Activated T-cell treated with anti-CD3 and anti-CD28 coated beads for 4 hours (primary cell): ENCODE data around the gene NDUFAF8.

ENCODE experiments used
- DNase-seq: peaks from one replicate; pipeline ENCODE4 v3.0.0-alpha.2; 2020

The NDUFAF8 gene

DNA sequence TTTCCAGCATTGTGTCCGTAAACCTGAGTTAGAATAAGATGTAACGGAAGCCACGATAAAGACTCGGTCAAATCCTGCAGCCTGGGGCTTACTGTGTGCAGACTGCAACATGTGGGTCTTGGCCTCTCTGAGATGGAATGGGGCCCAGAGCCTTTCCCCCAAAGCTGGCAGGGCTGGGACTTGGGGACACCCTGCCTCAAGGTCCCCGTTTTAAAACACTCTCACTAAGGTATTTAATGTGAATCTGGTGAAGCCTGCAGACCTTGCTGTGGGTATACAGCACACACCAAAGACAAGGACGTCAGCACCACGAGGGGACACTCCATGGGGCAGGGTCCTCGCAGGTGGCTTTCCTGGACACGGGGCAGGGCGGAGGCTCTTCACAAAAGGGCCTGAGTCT lies 2.1 kb downstream of the NDUFAF8 start:
- no peak for DNase-seq

DNA sequence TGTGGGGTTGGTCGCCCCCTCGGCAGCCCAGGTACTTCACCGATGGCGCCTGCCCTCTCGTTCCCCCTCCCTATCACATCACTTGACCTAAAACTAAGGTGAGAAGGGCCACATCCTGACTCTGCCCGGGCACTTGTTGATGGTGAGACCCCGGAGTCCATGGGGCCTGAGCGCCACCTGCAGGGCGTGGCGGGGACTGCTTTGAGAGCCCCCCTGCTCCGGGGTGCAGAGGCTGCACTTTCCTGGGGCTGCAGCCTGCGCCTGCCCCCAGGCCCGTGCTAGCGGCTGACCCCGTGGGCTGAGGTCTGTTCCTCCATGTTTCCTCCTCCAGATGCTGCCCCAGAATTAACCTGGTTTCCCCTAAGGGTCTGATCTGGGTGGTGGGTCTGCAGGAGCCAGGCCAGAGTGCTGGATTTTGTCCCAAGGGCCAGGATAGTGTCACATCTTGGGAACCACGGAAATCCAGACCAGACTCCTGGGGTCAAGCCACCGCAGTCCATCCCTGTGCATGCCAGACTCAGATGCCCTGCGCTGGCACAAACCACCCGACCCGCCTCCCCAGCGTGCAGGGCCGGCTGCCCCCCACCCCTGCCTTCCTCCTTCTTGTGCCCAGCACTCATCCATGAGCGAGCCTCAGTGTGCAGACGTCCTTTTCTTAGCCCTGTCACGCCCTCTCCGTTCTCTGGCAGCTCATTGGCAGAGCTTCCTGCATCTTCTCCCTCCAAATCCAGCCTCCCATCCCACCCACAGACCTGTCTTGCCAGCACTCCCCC lies 2.7 kb downstream of the NDUFAF8 start:
- DNase-seq, result peak; percentile 51

DNA sequence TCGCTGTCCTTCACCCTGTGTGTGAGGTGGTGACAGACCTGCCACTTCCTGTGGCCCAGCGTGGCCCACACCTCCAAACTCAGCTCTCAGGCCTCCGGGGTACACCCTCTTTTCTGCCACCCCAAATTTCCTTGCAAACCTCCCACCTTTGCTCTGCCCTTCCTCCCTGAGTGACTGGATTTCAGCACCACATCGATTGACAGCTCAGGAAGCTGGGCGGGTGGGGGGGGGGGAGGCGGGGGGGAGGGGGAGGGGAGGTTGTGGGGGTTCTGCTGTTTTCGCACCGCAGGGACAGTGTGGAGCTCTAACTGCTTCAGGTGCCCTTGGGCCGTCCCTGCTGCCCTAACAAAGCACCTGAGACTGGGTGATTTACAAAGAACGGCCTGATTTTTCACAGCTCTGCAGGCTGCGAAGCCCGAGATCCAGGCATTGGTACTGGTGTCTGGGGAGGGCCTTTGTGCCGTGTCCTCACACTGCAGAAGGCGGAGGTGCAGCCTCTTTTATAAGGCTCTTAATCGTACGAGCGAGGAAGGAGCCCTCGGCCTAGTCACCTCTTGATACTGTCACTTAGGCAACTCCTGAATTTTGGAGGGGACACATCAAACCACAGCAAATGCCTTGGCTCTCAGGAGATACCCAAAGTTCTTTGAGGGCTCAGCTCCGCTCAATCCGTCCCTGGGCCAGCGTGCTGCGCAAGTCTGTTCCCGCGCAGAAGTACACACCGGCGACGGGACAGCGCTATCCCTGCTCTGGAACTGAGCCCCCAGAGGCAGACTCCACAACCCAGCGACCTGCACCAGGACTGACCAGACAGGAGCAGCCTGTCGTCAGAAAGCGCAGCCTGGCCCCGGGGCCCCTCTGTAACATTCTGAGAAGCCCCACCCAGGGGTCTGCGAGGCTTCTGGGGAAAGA lies 3.6 kb downstream of the NDUFAF8 start:
- DNase-seq, result no peak

DNA sequence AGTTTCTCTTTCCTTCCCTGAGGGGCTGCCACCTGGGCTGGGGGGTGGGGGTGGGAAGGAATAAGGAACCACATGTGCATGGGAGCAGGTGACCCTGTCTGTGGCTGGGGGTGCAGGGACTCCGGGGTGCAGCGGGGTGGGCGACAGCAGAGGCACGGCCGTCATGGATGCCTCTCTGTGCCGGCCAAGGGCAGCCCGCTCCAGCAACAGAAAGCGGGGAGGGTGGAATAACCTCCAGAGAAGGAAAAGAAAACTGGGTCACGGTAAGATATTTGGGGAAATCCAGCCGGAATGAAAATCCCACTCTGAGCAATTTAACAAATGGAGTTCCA lies 4.2 kb downstream of the NDUFAF8 start:
- no peak for DNase-seq

GRCh38 chr17:81244358-81245023 lies 5.4 kb downstream of the NDUFAF8 start:
- no peak for DNase-seq

- DNase-seq, result no peak
Measured at GRCh38 chr17:81245024-81245664, 6.0 kb downstream of the NDUFAF8 start.

DNA sequence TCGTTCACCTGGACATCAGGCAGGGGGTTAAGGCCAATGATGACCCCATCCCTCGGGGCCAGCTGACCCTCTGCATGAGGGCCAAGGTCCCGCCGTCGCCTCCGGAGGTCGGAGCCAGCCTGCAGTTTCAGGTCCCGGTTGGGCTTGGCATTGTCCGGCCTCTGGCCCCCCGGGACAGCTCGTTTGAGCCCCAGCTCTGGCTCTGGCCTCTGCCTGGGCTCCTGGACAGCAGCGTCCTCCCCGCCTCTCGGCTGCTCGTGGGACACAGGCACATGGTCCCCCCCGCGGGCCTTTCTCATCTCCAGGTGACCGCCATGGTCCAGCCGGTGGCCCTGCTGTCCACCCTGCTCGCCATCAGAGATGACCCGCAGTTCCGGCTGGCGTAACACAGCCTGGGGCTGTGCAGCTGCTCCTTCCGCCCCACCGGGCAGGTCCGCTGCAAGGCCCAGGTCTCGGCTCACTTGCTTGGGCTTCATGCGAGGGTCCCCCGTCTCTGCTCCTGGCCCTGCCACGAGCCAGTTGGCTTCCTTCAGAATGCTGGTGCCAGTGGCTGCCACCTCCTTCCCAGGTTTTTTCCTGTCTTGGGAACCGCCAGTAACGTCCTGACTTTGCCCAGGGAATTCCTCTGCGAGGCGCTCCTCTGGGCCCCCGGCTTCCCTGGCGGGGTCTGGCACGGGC lies 6.7 kb downstream of the NDUFAF8 start:
- no peak for DNase-seq

- DNase-seq, result no peak
Measured at GRCh38 chr17:81246343-81246670, 7.2 kb downstream of the NDUFAF8 start.

DNA sequence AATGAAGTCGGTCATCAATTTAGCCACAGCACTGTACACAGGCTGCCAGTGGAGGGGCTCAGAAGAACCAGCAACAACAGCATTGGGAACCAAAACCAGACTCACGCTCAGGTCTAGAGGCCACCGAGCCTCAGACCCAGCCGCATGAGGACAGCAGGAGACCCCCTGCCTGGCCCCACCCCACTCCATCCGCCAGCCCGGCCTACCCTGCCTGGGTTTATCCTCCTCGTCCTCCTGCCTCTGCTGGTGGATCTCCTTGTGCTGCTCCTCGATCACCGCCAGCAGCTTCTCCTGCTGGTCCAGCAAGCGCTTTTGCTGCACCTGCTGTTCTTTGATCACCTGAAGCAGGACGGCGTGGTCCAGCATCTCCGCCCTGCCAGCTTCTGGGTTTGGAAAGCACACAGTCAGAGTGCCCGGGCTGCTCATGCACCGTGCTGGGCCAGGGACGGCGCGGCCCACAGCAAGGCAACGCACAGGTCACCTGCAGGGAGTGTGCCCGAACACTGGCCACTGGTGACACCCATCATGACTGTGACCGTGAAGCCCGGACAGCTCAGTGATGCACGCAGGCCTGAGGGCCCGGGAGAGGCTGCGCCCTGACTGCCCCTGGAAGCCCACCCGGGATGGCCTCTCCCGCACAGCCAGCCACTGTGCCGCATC lies 7.7 kb downstream of the NDUFAF8 start:
- no peak for DNase-seq

DNA sequence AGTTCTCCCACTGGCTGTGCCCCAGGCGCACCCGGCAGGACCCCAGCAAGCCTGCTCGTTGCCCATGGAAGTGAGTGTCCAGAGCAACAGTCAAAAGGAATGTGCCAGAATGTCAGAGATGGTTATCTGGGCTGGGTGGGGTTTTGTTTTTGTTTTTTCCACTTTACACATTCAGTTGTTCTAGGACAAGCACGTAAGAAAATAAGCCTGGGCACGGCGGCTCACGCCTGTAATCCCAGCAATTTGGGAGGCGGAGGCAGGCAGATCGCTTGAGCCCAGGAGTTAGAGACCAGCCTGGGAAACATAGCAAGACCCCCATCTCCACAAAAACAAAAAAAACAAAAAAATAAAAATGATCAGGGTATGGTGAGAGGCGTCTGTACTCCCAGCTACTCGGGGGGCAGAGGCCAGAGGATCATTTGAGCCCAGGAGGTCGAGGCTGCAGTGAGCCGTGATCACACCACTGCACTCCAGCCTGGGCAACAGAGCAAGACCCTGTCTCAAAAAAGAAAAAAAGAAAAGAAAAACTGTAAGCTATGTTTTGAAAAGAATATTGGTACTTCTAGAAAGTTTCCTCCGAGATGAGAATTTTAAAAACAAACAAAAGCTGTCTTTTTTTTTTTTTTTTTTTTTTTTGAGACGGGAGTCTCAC lies 8.3 kb downstream of the NDUFAF8 start:
- DNase-seq, result no peak

- no peak for DNase-seq
Measured at GRCh38 chr17:81248649-81249048, 9.5 kb downstream of the NDUFAF8 start.

- no peak for DNase-seq
Measured at GRCh38 chr17:81249223-81250040, 10.3 kb downstream of the NDUFAF8 start.

DNA sequence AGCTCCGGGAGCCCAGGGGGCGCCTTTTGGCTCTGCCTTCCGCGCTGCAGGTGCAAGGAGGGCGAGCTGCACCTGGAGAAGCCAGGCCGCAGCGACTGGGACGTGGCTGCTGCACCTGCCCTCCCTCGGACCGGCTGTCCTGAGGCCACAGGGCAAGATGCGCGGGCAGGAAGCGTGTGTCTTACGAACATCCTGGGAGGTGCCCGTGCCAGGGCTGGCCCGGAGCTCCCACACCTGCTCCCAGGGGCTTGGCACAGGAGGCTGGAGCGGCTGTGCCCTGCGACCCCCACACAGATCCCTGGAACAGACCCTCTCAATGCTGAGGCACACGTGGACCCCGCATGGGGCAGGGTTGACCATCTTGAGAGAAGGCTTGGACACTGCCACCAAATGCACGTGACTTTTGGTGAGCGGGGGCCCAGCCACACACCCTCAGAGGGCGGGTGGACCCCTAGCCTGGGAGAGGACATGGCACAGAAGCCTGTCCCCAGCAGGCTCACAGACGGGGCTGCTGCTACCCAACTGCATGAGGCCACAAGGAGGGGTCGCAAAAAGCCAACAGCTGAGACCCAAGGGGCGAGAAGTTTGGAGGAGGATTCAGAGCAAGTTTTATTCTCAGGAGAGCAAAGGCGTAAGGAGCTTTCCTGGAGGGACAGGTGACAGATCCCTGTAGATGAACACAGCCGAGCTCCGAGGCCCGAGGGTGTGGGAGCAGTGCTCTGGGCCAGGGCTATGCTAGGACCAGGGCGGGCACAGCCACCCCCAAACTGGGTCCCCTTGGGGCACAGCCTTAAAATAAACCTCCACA lies 11.4 kb downstream of the NDUFAF8 start:
- DNase-seq, result no peak

GRCh38 chr17:81251094-81251708 lies 12.1 kb downstream of the NDUFAF8 start:
- DNase-seq, result no peak

- DNase-seq, result no peak
Measured at GRCh38 chr17:81251709-81252301, 12.7 kb downstream of the NDUFAF8 start.

DNA sequence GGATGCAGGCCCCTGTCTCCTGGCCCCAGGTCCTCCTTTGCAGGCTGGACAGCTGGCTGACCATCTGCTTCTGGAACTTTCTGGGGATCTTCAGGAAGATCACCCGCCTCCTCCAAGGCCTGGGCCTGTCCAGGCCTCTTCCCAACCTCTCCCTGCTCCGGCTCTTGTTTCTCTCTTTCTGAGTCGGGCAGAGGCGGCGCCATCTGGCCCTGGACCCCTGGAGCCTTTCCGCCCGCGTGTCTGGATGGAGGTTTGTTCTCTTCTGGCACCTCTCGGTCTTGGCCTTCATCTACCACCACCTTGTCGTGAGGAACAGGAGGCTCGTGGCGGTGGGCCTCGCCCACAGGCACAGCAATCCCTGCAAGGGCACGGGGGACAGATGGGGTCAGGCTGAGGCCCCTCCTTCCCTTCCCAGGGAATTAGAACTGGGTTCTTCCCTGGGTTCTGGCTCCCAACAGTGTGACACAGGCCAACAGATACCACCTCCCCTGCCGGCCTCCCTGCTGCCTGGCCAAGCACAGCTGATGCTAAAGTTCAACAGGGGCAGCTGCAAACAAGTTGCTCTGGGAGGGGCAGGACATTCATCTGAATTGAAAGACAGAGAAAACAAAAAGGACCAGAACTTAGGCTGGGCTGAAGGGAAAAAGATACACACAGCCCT lies 13.3 kb downstream of the NDUFAF8 start:
- no peak for DNase-seq

- no peak for DNase-seq
Measured at GRCh38 chr17:81252987-81253329, 13.8 kb downstream of the NDUFAF8 start.

DNA sequence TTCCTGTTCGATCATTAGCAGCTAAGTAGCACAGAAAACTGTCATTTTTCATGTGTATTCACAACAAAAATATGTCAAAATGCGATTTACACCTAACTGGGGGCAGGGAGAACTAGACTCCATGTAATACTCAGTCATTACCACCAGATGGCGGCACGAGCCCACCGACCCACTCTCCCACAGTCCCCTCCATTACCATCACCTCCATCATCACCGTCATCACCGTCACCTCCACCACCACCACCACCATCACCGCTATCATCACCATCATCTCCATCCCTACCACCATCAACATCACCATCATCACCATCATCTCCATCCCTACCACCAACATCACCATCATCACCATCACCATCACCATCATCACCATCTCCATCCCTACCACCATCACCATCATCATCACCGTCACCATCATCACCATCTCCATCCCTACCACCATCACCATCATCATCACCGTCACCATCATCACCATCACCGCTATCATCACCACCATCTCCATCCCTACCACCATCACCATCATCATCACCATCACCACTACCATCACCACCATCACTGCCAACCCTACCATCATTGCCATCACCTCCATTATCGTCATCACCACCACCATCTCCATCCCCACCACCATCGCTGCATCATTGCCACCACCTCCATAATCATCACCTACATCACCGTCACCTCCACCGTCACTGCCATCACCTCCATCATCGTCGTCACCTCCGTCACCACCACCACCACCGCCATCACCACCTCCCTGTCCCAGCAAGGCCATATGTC lies 14.4 kb downstream of the NDUFAF8 start:
- DNase-seq, result peak; percentile 62
